K562 (cell line): ENCODE results near the gene HES6. TPM values are rescaled to one million over a fixed set of nuclear protein-coding genes. Genes with fewer than 3 reads are reported as not detected.

Source experiments
- ETV1 ChIP-seq: fragments of 450-650 bp; conservative IDR thresholded peaks from 2 replicates; pipeline ENCODE4 v1.6.1; 2016; ENCODE audit warnings: missing genetic modification characterization, control low read depth, low read depth, missing compliant biosample characterization
- IRF2 ChIP-seq: sonication (generic); formaldehyde crosslinking; IDR thresholded peaks from 2 replicates; pipeline ENCODE4 v1.8.1; 2022; ENCODE audit warnings: mild to moderate bottlenecking, missing genetic modification reagents
- XRCC5 ChIP-seq: fragments of 200-400 bp; formaldehyde crosslinking; IDR thresholded peaks from 2 replicates; pipeline ENCODE4 v1.6.1; 2017; ENCODE audit warnings: low read depth, mild to moderate bottlenecking, low read length
- YBX1 ChIP-seq: fragments of 450-650 bp; IDR thresholded peaks from 2 replicates; pipeline ENCODE4 v1.7.1; 2016; ENCODE audit warnings: mild to moderate bottlenecking
- polyA plus RNA-seq, 8 experiments: library from polyadenylated mRNA; depleted of rRNA in 4 of 8; stranded (reverse) in 5 of 8; unstranded in 3 of 8; fragments of >200 nt; fragmentation: Nextera tagmentation in 2 of 8; fragmentation: Illumina TruSeq in 1 of 8; extraction: Ambion mirVana in 2 of 8; extraction: Trizol in 1 of 8; gene quantifications; 2 replicates each; pipeline versions ENCODE4 v1.2.1 to v1.2.3, GENCODE V29; 2011 to 2014; ENCODE audit warnings: inconsistent platforms in 1 of 8, missing spikeins in 1 of 8
- total RNA-seq, 7 experiments: library from RNA; depleted of rRNA in 6 of 7; stranded (reverse); fragments of >200 nt in 6 of 7; fragmentation: Illumina TruSeq in 2 of 7; extraction: Trizol in 2 of 7; gene quantifications; 2 replicates each; pipeline versions ENCODE4 v1.2.1 to v1.2.3, GENCODE V29; 2011 to 2021; ENCODE audit warnings: low replicate concordance in 1 of 7
- TF ChIP-seq, protein P1 (sequence below): fragments of 450-650 bp; IDR thresholded peaks from 2 replicates; pipeline ENCODE4 v1.6.1; 2016; ENCODE audit warnings: mild to moderate bottlenecking, moderate library complexity
- TF ChIP-seq, protein P2 (sequence below): fragments of 250-450 bp; sonication (Bioruptor Pico); IDR thresholded peaks from 2 replicates; pipeline ENCODE4 v1.9.0; 2021; ENCODE audit warnings: mild to moderate bottlenecking, inconsistent platforms

The HES6 gene
- total and polyA plus RNA-seq, 9 of the 15 experiments (the other 6 are each of a cell fraction or from before 2014, with no cell fraction given): 6.2 to 133 (median 29.2) TPM

DNA sequence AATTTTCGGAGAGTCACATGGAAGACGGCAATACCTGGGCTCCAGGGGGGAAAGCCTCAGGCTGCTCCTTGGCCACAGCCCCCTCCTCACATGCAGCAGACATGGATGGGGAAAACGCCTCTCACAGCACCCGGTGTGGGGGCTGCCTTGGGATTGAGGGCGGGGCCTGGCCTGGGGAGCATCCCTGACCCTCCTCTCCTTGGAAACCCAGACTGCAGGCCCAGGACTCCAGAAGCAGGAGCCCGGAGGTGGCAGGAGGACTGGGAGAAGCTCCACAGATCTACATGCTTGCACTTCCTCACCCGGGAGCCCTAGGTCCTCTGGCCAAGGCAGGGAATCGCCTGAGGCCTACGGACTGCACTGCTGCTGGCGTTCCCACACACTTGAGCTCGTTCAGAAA is 12.1 kb upstream of the HES6 start (continued):
- TF ChIP-seq, protein P1, sequence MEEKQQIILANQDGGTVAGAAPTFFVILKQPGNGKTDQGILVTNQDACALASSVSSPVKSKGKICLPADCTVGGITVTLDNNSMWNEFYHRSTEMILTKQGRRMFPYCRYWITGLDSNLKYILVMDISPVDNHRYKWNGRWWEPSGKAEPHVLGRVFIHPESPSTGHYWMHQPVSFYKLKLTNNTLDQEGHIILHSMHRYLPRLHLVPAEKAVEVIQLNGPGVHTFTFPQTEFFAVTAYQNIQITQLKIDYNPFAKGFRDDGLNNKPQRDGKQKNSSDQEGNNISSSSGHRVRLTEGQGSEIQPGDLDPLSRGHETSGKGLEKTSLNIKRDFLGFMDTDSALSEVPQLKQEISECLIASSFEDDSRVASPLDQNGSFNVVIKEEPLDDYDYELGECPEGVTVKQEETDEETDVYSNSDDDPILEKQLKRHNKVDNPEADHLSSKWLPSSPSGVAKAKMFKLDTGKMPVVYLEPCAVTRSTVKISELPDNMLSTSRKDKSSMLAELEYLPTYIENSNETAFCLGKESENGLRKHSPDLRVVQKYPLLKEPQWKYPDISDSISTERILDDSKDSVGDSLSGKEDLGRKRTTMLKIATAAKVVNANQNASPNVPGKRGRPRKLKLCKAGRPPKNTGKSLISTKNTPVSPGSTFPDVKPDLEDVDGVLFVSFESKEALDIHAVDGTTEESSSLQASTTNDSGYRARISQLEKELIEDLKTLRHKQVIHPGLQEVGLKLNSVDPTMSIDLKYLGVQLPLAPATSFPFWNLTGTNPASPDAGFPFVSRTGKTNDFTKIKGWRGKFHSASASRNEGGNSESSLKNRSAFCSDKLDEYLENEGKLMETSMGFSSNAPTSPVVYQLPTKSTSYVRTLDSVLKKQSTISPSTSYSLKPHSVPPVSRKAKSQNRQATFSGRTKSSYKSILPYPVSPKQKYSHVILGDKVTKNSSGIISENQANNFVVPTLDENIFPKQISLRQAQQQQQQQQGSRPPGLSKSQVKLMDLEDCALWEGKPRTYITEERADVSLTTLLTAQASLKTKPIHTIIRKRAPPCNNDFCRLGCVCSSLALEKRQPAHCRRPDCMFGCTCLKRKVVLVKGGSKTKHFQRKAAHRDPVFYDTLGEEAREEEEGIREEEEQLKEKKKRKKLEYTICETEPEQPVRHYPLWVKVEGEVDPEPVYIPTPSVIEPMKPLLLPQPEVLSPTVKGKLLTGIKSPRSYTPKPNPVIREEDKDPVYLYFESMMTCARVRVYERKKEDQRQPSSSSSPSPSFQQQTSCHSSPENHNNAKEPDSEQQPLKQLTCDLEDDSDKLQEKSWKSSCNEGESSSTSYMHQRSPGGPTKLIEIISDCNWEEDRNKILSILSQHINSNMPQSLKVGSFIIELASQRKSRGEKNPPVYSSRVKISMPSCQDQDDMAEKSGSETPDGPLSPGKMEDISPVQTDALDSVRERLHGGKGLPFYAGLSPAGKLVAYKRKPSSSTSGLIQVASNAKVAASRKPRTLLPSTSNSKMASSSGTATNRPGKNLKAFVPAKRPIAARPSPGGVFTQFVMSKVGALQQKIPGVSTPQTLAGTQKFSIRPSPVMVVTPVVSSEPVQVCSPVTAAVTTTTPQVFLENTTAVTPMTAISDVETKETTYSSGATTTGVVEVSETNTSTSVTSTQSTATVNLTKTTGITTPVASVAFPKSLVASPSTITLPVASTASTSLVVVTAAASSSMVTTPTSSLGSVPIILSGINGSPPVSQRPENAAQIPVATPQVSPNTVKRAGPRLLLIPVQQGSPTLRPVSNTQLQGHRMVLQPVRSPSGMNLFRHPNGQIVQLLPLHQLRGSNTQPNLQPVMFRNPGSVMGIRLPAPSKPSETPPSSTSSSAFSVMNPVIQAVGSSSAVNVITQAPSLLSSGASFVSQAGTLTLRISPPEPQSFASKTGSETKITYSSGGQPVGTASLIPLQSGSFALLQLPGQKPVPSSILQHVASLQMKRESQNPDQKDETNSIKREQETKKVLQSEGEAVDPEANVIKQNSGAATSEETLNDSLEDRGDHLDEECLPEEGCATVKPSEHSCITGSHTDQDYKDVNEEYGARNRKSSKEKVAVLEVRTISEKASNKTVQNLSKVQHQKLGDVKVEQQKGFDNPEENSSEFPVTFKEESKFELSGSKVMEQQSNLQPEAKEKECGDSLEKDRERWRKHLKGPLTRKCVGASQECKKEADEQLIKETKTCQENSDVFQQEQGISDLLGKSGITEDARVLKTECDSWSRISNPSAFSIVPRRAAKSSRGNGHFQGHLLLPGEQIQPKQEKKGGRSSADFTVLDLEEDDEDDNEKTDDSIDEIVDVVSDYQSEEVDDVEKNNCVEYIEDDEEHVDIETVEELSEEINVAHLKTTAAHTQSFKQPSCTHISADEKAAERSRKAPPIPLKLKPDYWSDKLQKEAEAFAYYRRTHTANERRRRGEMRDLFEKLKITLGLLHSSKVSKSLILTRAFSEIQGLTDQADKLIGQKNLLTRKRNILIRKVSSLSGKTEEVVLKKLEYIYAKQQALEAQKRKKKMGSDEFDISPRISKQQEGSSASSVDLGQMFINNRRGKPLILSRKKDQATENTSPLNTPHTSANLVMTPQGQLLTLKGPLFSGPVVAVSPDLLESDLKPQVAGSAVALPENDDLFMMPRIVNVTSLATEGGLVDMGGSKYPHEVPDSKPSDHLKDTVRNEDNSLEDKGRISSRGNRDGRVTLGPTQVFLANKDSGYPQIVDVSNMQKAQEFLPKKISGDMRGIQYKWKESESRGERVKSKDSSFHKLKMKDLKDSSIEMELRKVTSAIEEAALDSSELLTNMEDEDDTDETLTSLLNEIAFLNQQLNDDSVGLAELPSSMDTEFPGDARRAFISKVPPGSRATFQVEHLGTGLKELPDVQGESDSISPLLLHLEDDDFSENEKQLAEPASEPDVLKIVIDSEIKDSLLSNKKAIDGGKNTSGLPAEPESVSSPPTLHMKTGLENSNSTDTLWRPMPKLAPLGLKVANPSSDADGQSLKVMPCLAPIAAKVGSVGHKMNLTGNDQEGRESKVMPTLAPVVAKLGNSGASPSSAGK: no peak
- no peak for TF ChIP-seq XRCC5
- TF ChIP-seq, protein P2, sequence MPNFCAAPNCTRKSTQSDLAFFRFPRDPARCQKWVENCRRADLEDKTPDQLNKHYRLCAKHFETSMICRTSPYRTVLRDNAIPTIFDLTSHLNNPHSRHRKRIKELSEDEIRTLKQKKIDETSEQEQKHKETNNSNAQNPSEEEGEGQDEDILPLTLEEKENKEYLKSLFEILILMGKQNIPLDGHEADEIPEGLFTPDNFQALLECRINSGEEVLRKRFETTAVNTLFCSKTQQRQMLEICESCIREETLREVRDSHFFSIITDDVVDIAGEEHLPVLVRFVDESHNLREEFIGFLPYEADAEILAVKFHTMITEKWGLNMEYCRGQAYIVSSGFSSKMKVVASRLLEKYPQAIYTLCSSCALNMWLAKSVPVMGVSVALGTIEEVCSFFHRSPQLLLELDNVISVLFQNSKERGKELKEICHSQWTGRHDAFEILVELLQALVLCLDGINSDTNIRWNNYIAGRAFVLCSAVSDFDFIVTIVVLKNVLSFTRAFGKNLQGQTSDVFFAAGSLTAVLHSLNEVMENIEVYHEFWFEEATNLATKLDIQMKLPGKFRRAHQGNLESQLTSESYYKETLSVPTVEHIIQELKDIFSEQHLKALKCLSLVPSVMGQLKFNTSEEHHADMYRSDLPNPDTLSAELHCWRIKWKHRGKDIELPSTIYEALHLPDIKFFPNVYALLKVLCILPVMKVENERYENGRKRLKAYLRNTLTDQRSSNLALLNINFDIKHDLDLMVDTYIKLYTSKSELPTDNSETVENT: no peak
- no peak for TF ChIP-seq YBX1
- TF ChIP-seq IRF2 (CRISPR knock-in tag): no peak
- no peak for TF ChIP-seq ETV1
- TF ChIP-seq, all 486 proteins: peak for 0
